Common myeloid progenitor, CD34-positive (primary cell): ENCODE measurements around the gene STAT5A.
"Not testable (repeated sequence)": the region's sequence is repeated elsewhere in the genome, so short reads cannot be mapped to it uniquely, and the experiment has no call there.

Source experiments
- CTCF ChIA-PET: fragments of 350-600 bp; sonication (Branson Sonifier 250); formaldehyde crosslinking; loops from one replicate; lab custom pipeline; 2021; ENCODE audit warnings: antibody characterized with exemption; lab: Charles Lee
- POLR2A ChIA-PET: fragments of 350-600 bp; sonication (Branson Sonifier 250); formaldehyde crosslinking; loops from one replicate; lab custom pipeline; 2021; ENCODE audit warnings: antibody characterized with exemption; lab: Charles Lee
- DNase-seq, 3 donors: peaks; one replicate each; pipeline versions ENCODE4 v3.0.0 to v3.0.0-alpha.2; 2013
- H3K27ac ChIP-seq, 2 experiments: 1 replicate in 1 of 2; 2 replicates in 1 of 2; pipeline ENCODE4 v1.7.0; 2013; ENCODE audit warnings: inconsistent platforms in 2 of 2, low read length in 2 of 2, mild to moderate bottlenecking in 2 of 2, low read depth in 1 of 2, moderate library complexity in 1 of 2; ENCODE audit not compliant: severe bottlenecking in 2 of 2, insufficient read depth in 1 of 2, poor library complexity in 1 of 2
- H3K27me3 ChIP-seq, 5 experiments: replicated peaks in 2 of 5; 1 replicate in 3 of 5; 2 replicates in 2 of 5; pipeline versions ENCODE4 v1.6.1 to v1.7.0; 2013; ENCODE audit warnings: low read length in 4 of 5, mild to moderate bottlenecking in 2 of 5, moderate library complexity in 2 of 5, inconsistent platforms in 1 of 5; ENCODE audit not compliant: insufficient read depth in 5 of 5, control insufficient read depth in 4 of 5
- H3K36me3 ChIP-seq, 4 experiments: 1 replicate in 2 of 4; 2 replicates in 2 of 4; pipeline versions ENCODE4 v1.6.1 to v1.7.0; 2013; ENCODE audit warnings: low read length in 3 of 4, control low read depth in 1 of 4, mild to moderate bottlenecking in 1 of 4; ENCODE audit not compliant: control insufficient read depth in 4 of 4, insufficient read depth in 4 of 4
- H3K4me1 ChIP-seq, 4 experiments: 1 replicate in 3 of 4; 2 replicates in 1 of 4; pipeline versions ENCODE4 v1.6.1 to v1.7.1; 2013; ENCODE audit warnings: low read length in 3 of 4, mild to moderate bottlenecking in 3 of 4, control low read depth in 1 of 4, inconsistent platforms in 1 of 4, moderate library complexity in 1 of 4; ENCODE audit not compliant: control insufficient read depth in 4 of 4, insufficient read depth in 4 of 4; ENCODE audit errors: control extremely low read depth in 1 of 4
- H3K4me3 ChIP-seq, 7 experiments: 1 replicate in 4 of 7; 2 replicates in 3 of 7; pipeline versions ENCODE4 v1.5.1 to v1.7.0; 2013; ENCODE audit warnings: mild to moderate bottlenecking in 7 of 7, low read length in 6 of 7, moderate library complexity in 6 of 7, inconsistent platforms in 2 of 7, low read depth in 2 of 7, control low read depth in 1 of 7; ENCODE audit not compliant: insufficient read depth in 4 of 7, control insufficient read depth in 1 of 7; ENCODE audit errors: extremely low read depth in 1 of 7
- H3K9me3 ChIP-seq, 5 experiments: 1 replicate in 4 of 5; 2 replicates in 1 of 5; pipeline versions ENCODE4 v1.6.1 to v1.7.1; 2013; ENCODE audit warnings: low read length in 4 of 5, mild to moderate bottlenecking in 2 of 5, inconsistent platforms in 1 of 5, low read depth in 1 of 5, moderate library complexity in 1 of 5; ENCODE audit not compliant: control insufficient read depth in 4 of 5, insufficient read depth in 2 of 5; ENCODE audit errors: control extremely low read depth in 1 of 5
- WGBS: methylation state at CpG from one replicate; pipeline ENCODE4 v1.1.5; 2013; ENCODE audit not compliant: insufficient coverage; 5-methylcytosine and 5-hydroxymethylcytosine counted together

Gene STAT5A

GRCh38 chr17:42294469-42295398, 6.4 kb downstream of the STAT5A start:
- WGBS, result 98% methylated on average over 6 of the region's 12 CpGs

GRCh38 chr17:42296012-42296411, 7.7 kb downstream of the STAT5A start:
- 94% methylated on average over 2 of the region's 3 CpGs for WGBS
- POLR2A ChIA-PET, result interaction anchor here (0.7 to 1.5 kb wide), 2 partner anchors 9 to 16 kb away, joined by 4 read pairs; no protein-coding TSS in a partner anchor
- DNase-seq, result no peak
- Histone ChIP-seq H3K27ac (no peak overlapping the region), H3K27me3 (no peaks in the 10 kb centered on the region), H3K36me3 (peaks cover 14 to 78% (median 56%) of the 10 kb centered on the region in 4 experiments), H3K4me1 (peaks cover 0 to 2% (median 1%) of the 10 kb centered on the region in 4 experiments), H3K4me3 (no peak overlapping the region), H3K9me3 (no peaks in the 10 kb centered on the region)
- CTCF ChIA-PET, result interaction anchor here (2.3 kb wide), 1 partner anchor 73 kb away, joined by 13 read pairs; no protein-coding TSS in a partner anchor

More at GRCh38 chr17:42294469-42295398, 6.4 kb downstream of the STAT5A start:
- ChIA-PET POLR2A (interaction anchor here (0.5 to 1.0 kb wide), 2 partner anchors 18 to 360 kb away, joined by 3 to 8 read pairs; no protein-coding TSS in a partner anchor), CTCF (interaction anchor here (1.0 to 2.4 kb wide), 8 partner anchors 14 to 82 kb away, joined by 3 to 13 read pairs (median 6); no protein-coding TSS in a partner anchor)
- Histone ChIP-seq H3K27ac (peak overlapping the region in 1 of 2 experiments; percentile 4), H3K4me3 (no peak overlapping the region), H3K36me3 (peaks cover 14 to 81% (median 63%) of the 10 kb centered on the region in 4 experiments), H3K4me1 (peaks cover 0 to 12% (median 10%) of the 10 kb centered on the region in 4 experiments), H3K27me3 (no peaks in the 10 kb centered on the region), H3K9me3 (no peaks in the 10 kb centered on the region)
- no peak for DNase-seq

GRCh38 chr17:42297775-42298174, 9.5 kb downstream of the STAT5A start:
- not testable (repeated sequence) for H3K4me1 ChIP-seq, H3K4me3 ChIP-seq, DNase-seq, H3K9me3 ChIP-seq, H3K27ac ChIP-seq, H3K27me3 ChIP-seq
- CTCF ChIA-PET, result interaction anchor here (1.6 to 2.1 kb wide), 2 partner anchors 9 to 11 kb away, joined by 4 to 5 read pairs; partner anchors contain the start of gene STAT5A
- POLR2A ChIA-PET, result interaction anchor here (0.6 kb wide), 1 partner anchor 22 kb away, joined by 4 read pairs; no protein-coding TSS in a partner anchor
- H3K36me3 ChIP-seq, result peaks cover 16 to 84% (median 61%) of the 10 kb centered on the region in 4 experiments
- WGBS, result no CpG with 5 or more reads among the region's 10 CpGs

- 98% methylated on average over 9 of the region's 10 CpGs for WGBS
- H3K27ac ChIP-seq, POLR2A ChIA-PET, H3K27me3 ChIP-seq, H3K9me3 ChIP-seq, H3K4me3 ChIP-seq, H3K4me1 ChIP-seq, DNase-seq: not testable (repeated sequence)
- peaks cover 19 to 84% (median 61%) of the 10 kb centered on the region in 4 experiments for H3K36me3 ChIP-seq
- CTCF ChIA-PET, result interaction anchor here (0.7 kb wide), 1 partner anchor 9 kb away, joined by 3 read pairs; no protein-coding TSS in a partner anchor
Observed at GRCh38 chr17:42299361-42299760, 11.1 kb downstream of the STAT5A start.

- H3K27ac ChIP-seq, H3K4me1 ChIP-seq, H3K4me3 ChIP-seq, DNase-seq, H3K9me3 ChIP-seq, CTCF ChIA-PET, H3K27me3 ChIP-seq, POLR2A ChIA-PET: not testable (repeated sequence)
- WGBS, result no CpG with 5 or more reads among the region's 17 CpGs
- H3K36me3 ChIP-seq, result peaks cover 18 to 84% (median 62%) of the 10 kb centered on the region in 4 experiments
Observed at GRCh38 chr17:42299913-42300312, 11.6 kb downstream of the STAT5A start.

- H3K4me3 ChIP-seq, result no peak overlapping the region
- WGBS, result 98% methylated on average over 8 of the region's 9 CpGs
- no peaks in the 10 kb centered on the region for H3K4me1 ChIP-seq
- no peaks in the 10 kb centered on the region for H3K9me3 ChIP-seq
- H3K36me3 ChIP-seq, result peaks cover 12 to 83% (median 59%) of the 10 kb centered on the region in 4 experiments
- DNase-seq, result no peak
- ChIA-PET CTCF (interaction anchor here (1.2 to 2.3 kb wide), 4 partner anchors 9 to 78 kb away, joined by 5 to 8 read pairs (median 6); no protein-coding TSS in a partner anchor), POLR2A (interaction anchor here (1.8 kb wide), 1 partner anchor 11 kb away, joined by 8 read pairs; no protein-coding TSS in a partner anchor)
- H3K27ac ChIP-seq, result no peak overlapping the region
- no peaks in the 10 kb centered on the region for H3K27me3 ChIP-seq
Observed at GRCh38 chr17:42301022-42301421, 12.7 kb downstream of the STAT5A start.
